Dermis microvascular lymphatic vessel endothelial cell (primary cell): Measurements from ENCODE around the gene USP15. TPM values are rescaled to one million over a fixed set of nuclear protein-coding genes. Genes with fewer than 3 reads are reported as not detected.
"Not testable (repeated sequence)": the region's sequence is repeated elsewhere in the genome, so short reads cannot be mapped to it uniquely, and the experiment has no call there.

ENCODE experiments used
- DNase-seq, 2 donors: peaks; one replicate each; pipeline versions ENCODE4 v3.0.0 to v3.0.0-alpha.2; 2010; ENCODE audit warnings: low read depth in 2 of 2
- total RNA-seq: library from RNA; depleted of rRNA; stranded (reverse); fragments of >200 nt; gene quantifications from 2 replicates; pipeline ENCODE4 v1.2.1, GENCODE V29; 2014

Gene USP15
- total RNA-seq, 1 donor from 2014 or later = 55.6 TPM

DNA sequence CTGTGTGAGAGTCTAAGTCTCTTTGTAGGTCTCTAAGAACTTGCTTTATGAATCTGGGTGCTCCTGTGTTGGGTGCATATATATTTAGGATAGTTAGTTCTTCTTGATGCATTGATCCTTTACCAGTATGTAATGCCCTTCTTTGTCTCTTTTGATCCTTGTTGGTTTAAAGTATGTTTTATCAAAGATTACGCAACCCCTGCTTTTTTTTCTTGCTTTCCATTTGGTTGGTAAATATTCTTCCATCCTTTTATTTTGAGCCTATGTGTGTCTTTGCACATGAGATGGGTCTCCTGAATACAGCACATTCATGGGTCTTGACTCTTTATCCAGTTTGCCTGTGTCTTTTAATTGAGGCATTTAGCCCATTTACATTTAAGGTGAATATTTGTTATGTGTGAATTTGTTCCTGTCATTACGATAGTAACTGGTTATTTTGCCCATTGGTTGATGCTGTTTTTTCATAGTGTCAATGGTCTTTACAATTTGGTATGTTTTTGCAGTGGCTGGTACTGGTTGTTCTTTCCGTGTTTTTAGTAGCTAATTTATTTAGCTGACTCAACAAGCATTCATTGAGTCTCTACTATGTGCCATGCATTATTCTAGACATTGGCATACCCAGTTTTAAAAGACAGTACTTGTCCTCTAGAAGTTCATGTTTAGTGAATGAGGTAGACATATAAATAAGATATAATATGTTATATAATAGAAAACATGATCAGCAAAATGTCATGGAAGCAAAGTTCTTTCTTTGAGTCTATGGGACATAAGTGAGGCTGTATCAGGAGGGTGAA, 108.4 kb downstream of the USP15 start:
- DNase-seq = not testable (repeated sequence)

DNA sequence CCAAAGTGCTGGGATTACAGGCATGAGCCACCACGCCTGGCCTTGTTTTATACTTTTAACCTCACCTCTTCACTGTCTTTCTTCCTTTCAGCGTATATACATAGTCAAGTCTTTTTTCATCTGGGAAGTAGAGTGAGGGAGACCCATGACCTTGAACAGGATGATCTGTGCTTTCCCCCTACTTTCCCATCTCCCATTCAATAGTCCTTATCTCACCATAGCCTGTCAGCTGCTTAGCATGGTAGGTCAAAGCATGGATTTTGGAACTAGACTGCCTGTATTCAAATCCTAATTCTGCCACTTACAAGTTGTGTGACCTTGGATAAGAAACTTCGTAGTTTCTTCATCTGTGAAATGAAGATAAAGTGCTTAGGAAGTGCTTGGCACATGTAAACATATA, 110.0 kb downstream of the USP15 start:
- no peak for DNase-seq

DNA sequence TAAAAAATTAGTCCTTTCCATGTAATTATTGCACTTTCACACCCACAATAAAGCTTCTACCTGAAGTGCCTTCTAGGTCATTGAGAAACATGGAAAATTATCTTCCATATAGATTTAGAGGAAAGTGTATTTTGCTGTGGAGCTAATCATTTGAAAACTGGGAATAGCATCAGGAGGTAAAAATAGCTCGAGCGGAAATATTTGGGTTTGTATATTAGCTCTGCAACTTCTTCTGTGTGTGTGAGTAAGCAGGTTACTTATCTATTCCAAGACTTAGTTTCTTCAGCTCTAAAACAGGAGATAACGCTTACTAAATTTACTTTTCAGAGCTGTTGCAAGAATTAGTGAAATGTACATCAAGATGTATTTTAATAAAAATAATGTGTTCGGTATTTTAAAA, 111.5 kb downstream of the USP15 start:
- DNase-seq = no peak

DNA sequence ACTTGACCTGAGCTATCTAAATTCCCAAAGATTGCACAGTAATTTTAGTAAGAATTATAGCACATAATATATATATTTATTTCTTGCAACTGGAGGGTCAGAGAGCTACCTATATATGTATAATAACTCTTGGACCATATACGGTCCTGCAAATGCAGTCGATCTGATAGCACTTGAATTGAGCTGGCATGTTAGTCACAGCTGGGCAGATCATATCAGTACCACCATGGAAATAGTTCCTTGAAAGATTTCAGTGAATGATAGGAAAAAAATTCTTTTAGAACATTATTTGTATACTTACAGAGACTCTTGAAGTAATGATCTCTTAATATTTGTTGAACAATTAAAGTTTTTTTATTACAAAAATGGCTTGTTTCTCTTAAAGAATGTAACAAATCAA, 111.9 kb downstream of the USP15 start:
- DNase-seq = no peak

DNA sequence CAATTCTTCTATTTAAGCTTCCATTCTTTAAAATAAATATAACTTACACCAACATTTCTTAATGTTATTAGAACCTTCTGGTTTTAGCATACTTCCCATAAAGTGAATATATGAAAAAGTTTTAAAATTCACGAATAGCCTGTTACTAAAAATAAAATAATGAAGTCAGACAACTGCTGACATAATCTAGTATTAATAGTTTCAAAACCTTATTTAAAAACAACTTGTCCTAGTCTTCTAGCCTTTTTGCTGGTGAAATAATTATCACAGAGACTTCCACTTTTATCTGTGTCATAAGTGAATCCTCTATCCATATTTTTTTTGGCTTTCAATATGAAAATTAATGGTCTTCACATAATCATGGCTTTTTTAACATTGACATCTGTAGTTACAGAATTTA, 112.6 kb downstream of the USP15 start:
- DNase-seq = no peak

DNA sequence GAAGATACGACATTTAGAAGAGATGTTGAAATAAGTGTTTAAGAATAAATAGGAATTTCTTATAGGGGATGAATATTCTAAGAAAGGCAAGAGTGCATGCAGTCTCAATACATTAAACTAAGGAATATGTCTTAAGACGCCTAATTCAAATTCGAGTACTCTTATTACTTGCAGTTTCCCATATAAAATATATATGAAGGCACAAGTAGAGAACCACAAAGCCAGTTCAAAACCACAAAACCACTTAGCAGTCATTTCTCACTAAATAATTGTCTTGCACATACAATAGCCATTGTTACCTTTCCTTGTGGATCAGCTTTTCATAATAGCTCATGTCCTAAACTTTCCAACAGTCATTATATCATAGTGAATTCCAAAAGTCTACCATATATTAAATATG, 115.4 kb downstream of the USP15 start:
- no peak for DNase-seq

DNA sequence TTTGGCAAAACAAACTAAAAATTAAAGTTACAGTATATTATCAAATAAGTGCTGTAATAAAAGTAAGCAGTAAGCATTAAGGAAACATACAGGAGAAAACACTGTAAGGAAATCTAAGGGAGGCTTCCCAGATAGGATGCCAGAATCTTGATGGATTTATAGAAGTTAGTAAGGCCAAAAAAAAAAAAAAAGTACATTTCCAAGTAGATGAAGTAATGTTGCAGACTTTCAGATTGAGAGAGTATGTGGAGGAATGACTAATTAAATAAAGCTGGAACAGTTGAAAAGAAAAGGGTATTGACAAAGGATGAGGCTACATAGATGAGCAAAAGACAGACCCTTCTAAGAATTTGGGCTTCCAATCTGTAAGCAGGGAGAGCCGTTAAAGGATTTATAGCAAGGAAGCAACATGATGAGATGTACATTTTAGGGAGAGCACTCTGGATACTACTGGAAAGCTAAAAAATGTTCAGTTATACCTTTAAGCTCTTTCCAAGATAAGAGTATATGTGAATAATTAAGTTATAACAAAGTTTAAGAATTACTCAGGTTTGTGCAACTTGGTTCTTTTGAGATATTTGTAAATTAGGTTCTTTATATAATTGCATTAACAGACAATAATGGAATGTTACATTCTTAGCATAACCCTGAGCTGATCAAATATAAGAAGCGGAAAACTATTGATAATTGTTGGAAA, 119.0 kb downstream of the USP15 start:
- DNase-seq = no peak

DNA sequence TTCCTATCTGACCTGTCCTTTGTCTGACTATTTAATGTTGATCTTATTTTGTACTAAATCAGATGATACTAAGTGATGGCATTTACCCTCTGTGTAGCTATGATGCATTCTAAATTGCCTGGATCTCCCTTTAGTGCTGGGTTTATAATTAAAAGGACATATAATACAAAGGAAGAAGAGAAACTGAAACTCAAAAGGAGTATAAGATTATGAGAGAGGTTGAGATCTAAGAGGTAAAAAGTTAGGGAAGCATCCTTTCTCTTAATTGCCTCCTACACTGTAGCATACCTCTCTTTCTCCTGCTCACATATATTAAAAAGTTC, 119.5 kb downstream of the USP15 start:
- no peak for DNase-seq

DNA sequence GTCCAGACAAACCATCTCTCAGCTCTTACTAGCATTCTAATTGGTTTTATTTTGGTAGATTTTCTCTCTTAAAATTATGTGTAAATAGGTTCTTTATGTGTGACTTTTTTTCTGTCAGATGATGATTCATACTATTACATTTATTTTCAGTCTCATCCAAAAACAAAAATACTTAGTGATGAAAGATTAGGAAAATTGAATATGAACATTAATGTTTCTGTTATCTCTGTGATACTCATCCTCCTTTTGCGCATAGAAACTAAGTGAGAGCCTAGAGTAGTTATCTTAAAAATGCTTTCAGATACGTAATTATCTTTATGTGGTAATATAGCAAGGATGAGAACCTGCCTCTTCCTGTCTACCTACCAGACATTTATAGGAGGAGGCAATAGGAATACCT, 122.3 kb downstream of the USP15 start:
- no peak for DNase-seq

DNA sequence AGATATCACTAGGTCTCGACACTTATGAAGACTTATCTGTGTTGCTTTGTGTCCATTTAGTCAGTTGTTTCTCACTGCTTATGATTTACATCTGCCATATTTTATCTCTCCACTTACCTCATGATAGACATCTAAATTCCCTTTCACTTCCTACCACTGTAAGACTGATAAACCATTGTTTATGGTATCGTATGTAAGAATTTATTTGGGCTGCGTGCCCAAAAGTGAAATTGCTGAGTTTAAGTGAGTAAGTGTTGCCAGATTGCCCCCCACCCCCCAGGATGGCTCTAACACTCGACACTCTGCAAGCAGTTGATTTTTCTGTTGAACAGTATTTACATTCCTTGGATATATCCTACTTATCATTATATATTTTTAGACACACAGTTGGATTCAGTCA, 136.5 kb downstream of the USP15 start:
- DNase-seq = no peak

DNA sequence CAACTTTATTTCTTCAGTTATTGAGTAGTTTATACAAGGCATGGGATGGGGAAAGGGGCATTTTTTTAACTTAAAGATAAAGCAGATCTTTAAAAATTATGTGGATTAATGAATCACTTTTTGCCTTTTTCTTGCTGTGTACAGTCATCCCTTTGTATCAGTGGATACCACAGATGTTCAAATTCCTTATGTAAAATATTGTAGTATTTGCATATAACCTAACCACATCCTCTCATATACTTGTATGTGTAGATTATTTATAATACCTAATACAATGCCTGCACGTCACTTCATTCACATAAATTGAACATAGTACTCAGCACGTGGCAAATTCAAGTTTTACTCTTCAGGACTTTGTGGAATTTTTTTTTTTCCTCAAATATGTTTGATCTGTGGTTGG, 139.9 kb downstream of the USP15 start:
- DNase-seq = no peak

DNA sequence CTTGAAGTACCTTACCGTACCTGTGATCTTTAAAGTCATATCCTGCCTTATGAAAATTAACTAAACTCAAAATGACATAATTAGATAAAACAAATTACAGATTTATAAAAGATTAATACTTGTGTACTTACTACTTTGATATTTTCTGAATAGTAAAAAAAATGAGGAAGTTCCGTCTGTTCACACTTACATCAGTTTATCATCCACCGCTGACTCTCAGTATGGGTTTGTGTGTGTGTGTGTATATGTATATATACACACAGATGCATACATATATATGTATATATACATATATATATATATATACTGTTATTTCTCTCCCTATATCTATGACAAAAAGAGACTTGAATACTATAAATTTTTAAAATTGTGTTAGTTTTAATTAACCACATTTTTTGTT, 141.4 kb downstream of the USP15 start:
- DNase-seq = no peak

DNA sequence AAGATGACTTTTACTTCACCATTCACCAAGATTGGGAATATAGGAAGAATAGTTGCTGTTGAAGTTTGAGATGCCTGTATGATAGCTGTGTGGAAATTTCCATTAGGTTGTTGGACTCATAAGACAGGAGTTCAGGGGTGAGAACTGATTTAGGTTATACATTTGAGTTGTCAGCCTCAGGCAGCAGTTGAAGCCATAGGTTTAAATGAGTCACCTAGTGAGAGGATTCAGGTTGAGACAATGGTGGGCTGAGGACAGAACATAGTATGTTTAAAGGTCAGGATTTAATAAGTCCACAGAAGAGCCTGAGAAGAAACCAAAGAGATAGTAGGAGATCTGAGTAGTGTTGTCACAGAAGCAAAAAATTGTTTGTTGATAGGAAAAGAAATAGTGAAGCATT, 142.8 kb downstream of the USP15 start:
- no peak for DNase-seq

DNA sequence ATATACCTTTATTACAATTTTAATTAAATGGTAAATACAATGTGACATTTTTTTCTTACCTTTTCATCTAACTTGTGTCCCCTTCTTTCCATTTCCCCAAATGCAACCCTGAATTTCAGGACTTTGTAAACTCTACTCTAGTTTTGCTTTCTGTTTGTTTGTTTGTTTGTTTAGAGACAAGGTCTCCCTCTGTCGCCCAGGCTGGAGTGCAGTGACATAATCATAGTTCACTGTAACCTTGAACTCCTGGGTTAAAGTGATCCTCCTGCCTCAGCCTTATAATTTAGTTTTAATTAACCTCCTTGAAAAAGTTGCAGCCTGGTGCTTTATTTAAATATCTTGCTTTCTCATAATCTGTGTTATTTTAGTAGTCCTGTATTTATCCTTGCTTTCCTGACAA, 147.4 kb downstream of the USP15 start:
- no peak for DNase-seq

DNA sequence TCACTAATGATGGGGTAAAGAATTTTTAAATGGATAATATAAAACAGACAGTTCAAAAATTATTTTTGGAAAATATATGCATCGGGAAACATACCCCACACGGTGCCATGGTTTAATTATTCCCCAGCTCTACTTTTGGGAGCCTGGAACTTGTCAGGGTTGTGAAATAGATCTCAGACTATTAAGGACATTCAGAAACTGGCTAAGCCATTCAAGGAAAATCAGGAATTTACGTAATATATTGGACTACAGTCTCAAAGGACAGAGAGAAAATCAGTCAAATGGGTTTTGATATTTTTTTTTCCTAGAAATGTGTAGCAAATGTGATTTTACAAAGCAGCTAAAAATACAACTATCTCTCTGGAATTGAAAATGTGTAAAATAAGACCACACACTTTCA, 148.9 kb downstream of the USP15 start:
- DNase-seq = no peak

DNA sequence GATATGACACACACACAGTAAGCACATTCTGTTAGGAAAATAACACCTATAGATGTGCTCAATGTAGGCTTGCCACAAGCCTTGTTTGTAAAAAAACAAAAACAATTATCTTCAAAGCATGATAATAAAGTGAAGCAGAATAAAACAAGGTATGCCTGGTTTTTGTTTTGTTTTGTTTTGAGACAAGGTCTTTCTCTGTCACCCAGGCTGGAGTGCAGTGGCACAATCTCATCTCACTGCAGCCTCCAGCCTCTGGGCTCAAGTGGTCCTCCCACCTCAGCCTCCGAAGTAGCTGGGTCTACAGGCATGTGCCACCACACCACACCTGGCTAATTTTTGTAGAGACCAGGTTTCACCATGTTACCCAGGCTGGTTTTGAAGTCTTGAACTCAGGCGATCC, 154.0 kb downstream of the USP15 start:
- DNase-seq = no peak

DNA sequence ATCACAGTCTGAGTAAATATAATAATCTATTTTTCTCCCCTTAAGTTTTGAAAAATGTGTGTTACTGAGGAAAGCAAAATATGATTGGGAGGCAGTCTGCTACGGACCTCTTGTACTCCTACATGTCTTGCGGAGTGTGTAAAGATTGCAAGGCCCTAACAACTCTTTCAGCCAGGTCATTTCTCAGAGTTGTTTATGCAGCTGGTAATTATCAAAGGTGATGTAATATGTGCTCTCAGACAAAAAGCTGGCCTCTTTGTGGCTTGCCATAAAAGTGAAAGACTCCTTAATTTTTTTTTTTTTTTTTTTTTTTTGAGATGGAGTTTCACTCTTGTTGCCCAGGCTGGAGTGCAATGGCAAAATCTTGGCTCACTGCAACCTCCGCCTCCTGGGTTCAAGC, 165.9 kb downstream of the USP15 start:
- no peak for DNase-seq

DNA sequence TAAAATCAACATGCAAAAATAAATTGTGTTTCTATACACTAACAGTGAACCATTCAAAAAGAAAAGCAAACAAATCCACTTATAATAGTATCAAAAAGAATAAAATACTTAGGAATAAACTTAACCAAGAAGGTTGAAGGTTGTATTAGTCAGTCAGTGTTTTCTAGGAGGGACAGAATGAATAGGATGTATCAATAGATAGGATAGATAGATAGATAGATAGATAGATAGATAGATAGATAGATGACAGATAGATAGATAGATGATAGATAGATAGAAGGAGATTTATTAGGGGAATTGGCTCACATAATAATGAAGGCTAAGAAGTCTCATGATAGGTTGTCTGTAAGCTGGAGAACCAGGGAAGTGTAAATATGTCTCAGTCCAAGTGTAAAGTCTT, 169.3 kb downstream of the USP15 start:
- no peak for DNase-seq

DNA sequence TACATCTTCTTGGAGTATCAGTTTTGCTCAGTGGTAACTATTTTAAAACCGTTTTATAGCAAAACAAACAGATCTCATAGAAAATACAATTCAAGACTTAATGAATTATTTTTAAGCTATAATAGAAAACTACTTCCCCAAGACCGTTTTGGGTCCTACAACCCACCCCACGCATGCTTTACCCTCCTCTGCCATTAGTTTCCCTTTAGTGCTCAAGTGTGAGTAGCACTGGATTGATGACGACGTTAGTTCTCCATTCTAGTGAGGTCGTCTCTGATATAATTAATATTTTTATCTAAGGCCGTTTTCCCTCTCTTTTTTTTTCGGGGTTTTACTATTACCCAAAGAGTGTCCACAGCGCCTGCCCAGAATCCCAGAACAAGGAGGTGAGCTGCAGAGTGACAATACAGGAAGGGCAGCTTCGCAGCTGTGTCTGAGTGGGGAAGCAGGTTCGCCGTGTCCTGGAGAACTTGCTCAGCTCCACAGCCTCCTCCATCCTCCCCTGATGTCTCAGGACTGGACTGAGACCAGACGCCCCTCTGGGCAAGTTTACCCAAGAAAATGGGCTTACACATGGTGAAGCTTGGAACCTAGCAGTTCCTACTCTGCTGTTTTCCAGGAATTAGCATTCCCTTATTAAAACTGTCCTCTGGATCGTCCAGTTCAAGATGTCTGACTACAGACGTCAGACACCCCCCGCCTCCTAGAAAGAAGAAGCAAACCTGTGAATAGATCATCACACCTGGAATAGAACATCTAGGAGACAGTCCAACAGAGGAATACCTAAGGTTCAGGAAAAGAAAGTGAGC, 174.5 kb downstream of the USP15 start:
- DNase-seq = peak in 1 of 2 donors; percentile 1

DNA sequence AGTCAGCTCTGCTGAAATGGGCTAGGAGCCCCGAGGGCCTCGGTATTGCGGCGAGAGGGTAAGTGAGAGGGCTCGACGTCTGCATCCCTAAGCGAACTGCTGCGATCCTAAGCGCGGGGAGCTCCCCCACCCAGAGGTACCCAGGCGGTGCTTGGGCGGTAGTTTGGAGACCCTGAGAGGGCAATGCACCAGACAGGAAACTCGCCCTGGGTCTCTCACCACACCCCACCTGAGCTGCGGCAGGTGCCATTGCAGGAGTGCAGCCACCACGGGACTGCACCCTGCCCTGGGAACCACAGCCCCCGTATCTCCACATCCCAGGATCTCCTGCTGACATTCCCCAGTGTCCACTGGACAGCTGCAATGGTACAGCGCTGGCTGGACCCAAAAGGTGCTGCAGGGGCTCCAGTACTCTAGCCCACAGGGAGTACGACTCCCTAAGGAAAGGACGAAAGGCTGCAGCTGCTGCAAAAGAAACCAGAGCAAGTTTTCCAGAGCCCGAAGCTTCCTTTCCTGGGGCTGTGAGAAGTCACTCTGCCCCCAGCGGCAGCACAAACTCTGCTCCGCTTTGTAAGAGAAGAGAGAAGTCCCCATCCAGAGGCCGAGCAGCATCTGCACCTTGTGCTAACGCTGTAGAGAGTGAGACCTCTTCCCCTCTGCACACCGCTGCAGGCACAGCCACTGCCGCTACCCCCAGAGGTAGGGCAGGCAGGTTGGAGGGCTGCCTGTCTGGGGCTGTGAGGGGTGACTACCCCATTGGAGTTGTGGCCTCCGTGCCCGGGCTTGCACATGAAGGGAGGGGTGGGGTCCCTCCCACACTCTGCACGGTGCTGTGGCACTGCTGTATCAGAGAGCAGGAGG, 175.3 kb downstream of the USP15 start:
- DNase-seq = peak; percentile 5 to 51

DNA sequence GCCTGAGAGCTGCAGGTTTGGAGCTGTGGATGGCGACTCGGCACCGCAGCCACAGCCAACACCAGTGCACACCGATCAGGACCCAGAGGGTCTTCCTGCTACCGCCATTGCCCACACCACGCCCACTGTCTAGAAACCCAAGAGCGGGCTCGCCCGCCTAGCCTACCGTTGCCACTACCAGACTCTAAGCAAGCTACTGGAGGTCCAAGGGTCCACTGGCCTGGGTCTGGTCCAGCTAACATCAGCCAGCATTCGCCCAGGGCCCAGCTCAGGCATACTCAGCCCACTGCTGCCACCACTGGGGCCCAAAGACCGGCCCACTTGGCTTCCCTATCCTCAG, 175.9 kb downstream of the USP15 start:
- DNase-seq = no peak
